ENCODE measurements around the gene HES5. TPM values are rescaled to one million over a fixed set of nuclear protein-coding genes. Genes with fewer than 3 reads are reported as not detected.

HES5 gene
- polyA plus RNA-seq, 1 donor from 2014 or later = 0.81 TPM

DNA sequence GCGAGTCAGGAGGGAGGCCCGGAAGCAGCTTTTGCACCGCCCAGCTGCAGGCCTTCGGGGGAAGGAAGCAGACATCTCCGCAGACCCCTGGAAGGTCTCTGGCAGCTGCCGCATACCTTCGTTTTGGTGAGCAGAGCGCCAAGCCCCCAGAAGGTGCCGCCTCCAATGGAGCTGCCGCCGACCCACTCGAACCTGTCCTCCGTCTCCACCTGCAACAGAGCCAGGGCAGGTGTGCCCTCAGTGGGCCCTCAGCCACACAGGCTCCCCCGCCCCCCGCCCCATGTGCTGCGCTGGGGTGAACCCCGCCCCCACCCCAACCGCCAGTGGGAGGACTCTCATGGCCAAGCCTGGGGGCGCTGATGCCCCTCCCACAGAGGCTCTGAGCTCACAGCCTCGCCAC is 9.9 kb downstream of the HES5 start:
- Histone ChIP-seq H3K36me3 (ENCODE audit: insufficient read depth, low read length) (no peaks in the 10 kb centered on the region), H2AFZ (ENCODE audit: low read depth, low read length) (no peak overlapping the region), H3K4me3 (ENCODE audit: low read length) (no peak overlapping the region), H3K9me3 (ENCODE audit: low read length) (no peaks in the 10 kb centered on the region), H3F3A (ENCODE audit: insufficient read depth, low read length, poor library complexity, severe bottlenecking) (no peaks in the 10 kb centered on the region), H3K4me2 (ENCODE audit: low read length) (no peak overlapping the region), H4K20me1 (ENCODE audit: insufficient read depth) (peaks cover 10% of the 10 kb centered on the region), H3K27ac (ENCODE audit: low read length) (no peak overlapping the region), H3K9me2 (ENCODE audit: insufficient read depth, low read length) (no peaks in the 10 kb centered on the region), H3K79me2 (replicated peaks; ENCODE audit: insufficient read depth, low read length) (peaks cover 32% of the 10 kb centered on the region), H3K27me3 (ENCODE audit: insufficient read depth, low read depth, low read length) (no peaks in the 10 kb centered on the region), H3K9ac (ENCODE audit: low read length) (no peak overlapping the region)
- TF ChIP-seq, protein P1, sequence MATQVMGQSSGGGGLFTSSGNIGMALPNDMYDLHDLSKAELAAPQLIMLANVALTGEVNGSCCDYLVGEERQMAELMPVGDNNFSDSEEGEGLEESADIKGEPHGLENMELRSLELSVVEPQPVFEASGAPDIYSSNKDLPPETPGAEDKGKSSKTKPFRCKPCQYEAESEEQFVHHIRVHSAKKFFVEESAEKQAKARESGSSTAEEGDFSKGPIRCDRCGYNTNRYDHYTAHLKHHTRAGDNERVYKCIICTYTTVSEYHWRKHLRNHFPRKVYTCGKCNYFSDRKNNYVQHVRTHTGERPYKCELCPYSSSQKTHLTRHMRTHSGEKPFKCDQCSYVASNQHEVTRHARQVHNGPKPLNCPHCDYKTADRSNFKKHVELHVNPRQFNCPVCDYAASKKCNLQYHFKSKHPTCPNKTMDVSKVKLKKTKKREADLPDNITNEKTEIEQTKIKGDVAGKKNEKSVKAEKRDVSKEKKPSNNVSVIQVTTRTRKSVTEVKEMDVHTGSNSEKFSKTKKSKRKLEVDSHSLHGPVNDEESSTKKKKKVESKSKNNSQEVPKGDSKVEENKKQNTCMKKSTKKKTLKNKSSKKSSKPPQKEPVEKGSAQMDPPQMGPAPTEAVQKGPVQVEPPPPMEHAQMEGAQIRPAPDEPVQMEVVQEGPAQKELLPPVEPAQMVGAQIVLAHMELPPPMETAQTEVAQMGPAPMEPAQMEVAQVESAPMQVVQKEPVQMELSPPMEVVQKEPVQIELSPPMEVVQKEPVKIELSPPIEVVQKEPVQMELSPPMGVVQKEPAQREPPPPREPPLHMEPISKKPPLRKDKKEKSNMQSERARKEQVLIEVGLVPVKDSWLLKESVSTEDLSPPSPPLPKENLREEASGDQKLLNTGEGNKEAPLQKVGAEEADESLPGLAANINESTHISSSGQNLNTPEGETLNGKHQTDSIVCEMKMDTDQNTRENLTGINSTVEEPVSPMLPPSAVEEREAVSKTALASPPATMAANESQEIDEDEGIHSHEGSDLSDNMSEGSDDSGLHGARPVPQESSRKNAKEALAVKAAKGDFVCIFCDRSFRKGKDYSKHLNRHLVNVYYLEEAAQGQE (IDR thresholded peaks at IDR 0.05; ENCODE audit: borderline replicate concordance) = no peak
- no peak for TF ChIP-seq EZH2 (IDR thresholded peaks at IDR 0.05; ENCODE audit: borderline replicate concordance, insufficient read depth, low read length, poor library complexity, severe bottlenecking)
- no peak for TF ChIP-seq SMC3 (conservative IDR thresholded peaks at IDR 0.05; ENCODE audit: poor library complexity)
- TF ChIP-seq MXI1 (conservative IDR thresholded peaks at IDR 0.05; ENCODE audit: poor library complexity, severe bottlenecking) = no peak
- no peak for TF ChIP-seq RAD21 (conservative IDR thresholded peaks at IDR 0.05)

DNA sequence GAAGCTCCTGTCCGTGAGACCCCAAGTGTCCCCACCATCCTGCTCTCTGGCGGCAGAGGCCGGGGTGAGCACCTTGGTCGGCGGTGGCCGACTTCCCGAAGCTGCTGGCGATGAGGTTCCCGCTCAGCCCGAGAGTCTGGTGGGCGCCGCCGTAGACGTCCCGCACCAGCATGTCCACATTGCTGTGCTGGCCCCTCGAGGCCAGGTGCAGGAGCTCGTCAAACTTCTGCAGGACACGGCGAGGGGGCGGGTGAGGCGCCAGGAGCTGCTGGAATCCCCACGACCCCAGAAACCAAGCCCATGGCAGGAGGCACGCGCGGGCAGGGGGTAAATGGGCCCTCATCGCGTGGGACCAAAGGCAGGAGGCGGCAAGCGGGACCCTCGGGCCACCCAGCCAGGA is 10.3 kb downstream of the HES5 start:
- Histone ChIP-seq H3K27ac (ENCODE audit: low read length) (no peak overlapping the region), H4K20me1 (ENCODE audit: insufficient read depth) (peaks cover 7% of the 10 kb centered on the region), H3K4me2 (ENCODE audit: low read length) (no peak overlapping the region), H3F3A (ENCODE audit: insufficient read depth, low read length, poor library complexity, severe bottlenecking) (no peaks in the 10 kb centered on the region), H3K9ac (ENCODE audit: low read length) (no peak overlapping the region), H2AFZ (ENCODE audit: low read depth, low read length) (no peak overlapping the region), H3K9me2 (ENCODE audit: insufficient read depth, low read length) (no peaks in the 10 kb centered on the region), H3K79me2 (replicated peaks; ENCODE audit: insufficient read depth, low read length) (peaks cover 27% of the 10 kb centered on the region), H3K36me3 (ENCODE audit: insufficient read depth, low read length) (no peaks in the 10 kb centered on the region), H3K9me3 (ENCODE audit: low read length) (no peaks in the 10 kb centered on the region), H3K27me3 (ENCODE audit: insufficient read depth, low read depth, low read length) (no peaks in the 10 kb centered on the region), H3K4me3 (ENCODE audit: low read length) (no peak overlapping the region)
- TF ChIP-seq SMC3 (conservative IDR thresholded peaks at IDR 0.05; ENCODE audit: poor library complexity) (no peak), EZH2 (IDR thresholded peaks at IDR 0.05; ENCODE audit: borderline replicate concordance, insufficient read depth, low read length, poor library complexity, severe bottlenecking) (no peak), EP300 (conservative IDR thresholded peaks at IDR 0.05; ENCODE audit: poor library complexity, severe bottlenecking) (no peak), TAF1 (IDR thresholded peaks at IDR 0.05; ENCODE audit: low read depth) (no peak), POLR2AphosphoS5 (IDR thresholded peaks at IDR 0.05) (no peak), MXI1 (conservative IDR thresholded peaks at IDR 0.05; ENCODE audit: poor library complexity, severe bottlenecking) (no peak), RAD21 (conservative IDR thresholded peaks at IDR 0.05) (no peak)
- TF ChIP-seq, protein P1 (IDR thresholded peaks at IDR 0.05; ENCODE audit: borderline replicate concordance) = no peak
- TF ChIP-seq, protein P2, sequence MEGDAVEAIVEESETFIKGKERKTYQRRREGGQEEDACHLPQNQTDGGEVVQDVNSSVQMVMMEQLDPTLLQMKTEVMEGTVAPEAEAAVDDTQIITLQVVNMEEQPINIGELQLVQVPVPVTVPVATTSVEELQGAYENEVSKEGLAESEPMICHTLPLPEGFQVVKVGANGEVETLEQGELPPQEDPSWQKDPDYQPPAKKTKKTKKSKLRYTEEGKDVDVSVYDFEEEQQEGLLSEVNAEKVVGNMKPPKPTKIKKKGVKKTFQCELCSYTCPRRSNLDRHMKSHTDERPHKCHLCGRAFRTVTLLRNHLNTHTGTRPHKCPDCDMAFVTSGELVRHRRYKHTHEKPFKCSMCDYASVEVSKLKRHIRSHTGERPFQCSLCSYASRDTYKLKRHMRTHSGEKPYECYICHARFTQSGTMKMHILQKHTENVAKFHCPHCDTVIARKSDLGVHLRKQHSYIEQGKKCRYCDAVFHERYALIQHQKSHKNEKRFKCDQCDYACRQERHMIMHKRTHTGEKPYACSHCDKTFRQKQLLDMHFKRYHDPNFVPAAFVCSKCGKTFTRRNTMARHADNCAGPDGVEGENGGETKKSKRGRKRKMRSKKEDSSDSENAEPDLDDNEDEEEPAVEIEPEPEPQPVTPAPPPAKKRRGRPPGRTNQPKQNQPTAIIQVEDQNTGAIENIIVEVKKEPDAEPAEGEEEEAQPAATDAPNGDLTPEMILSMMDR (IDR thresholded peaks at IDR 0.05; ENCODE audit: poor library complexity, severe bottlenecking) = no peak
